Natural killer cell (primary cell): ENCODE measurements around the gene MMP15. TPM values are rescaled to one million over a fixed set of nuclear protein-coding genes. Genes with fewer than 3 reads are reported as not detected.

Experiments used
- ATAC-seq, 3 donors: fragments of 150-1000 bp in 2 of 3; fragments of 200-7000 bp in 1 of 3; cut with Tn5 transposase; 1 replicate in 1 of 3; 2 replicates in 2 of 3; pipeline ENCODE4 v1.10.0; 2021; ENCODE audit warnings: mild to moderate bottlenecking in 2 of 3, moderate library complexity in 2 of 3
- DNase-seq, 2 donors: peaks; one replicate each; pipeline versions ENCODE4 v3.0.0 to v3.0.0-alpha.2; 2013 to 2021; ENCODE audit warnings: mixed read lengths in 1 of 2
- H3K27ac ChIP-seq: one replicate; pipeline ENCODE4 v1.5.1; 2013; ENCODE audit warnings: mild to moderate bottlenecking, low read length
- H3K27me3 ChIP-seq: one replicate; pipeline ENCODE4 v1.6.1; 2013; ENCODE audit warnings: low read length; ENCODE audit not compliant: control insufficient read depth, insufficient read depth
- H3K36me3 ChIP-seq: one replicate; pipeline ENCODE4 v1.6.1; 2013; ENCODE audit warnings: low read length; ENCODE audit not compliant: control insufficient read depth, insufficient read depth
- H3K4me1 ChIP-seq: one replicate; pipeline ENCODE4 v1.6.1; 2013; ENCODE audit warnings: low read length; ENCODE audit not compliant: control insufficient read depth, insufficient read depth
- H3K4me3 ChIP-seq: one replicate; pipeline ENCODE4 v1.5.1; 2013; ENCODE audit warnings: low read length
- H3K9me3 ChIP-seq: one replicate; pipeline ENCODE4 v1.6.1; 2013; ENCODE audit warnings: low read length; ENCODE audit not compliant: control insufficient read depth, insufficient read depth
- H3K27ac Mint-ChIP-seq, 2 donors: one replicate each; pipeline ENCODE4 v1.8.0; 2022; ENCODE audit warnings: mild to moderate bottlenecking in 2 of 2, mixed read lengths in 2 of 2, moderate library complexity in 1 of 2
- H3K27me3 Mint-ChIP-seq, 2 donors: one replicate each; pipeline ENCODE4 v1.8.0; 2022; ENCODE audit warnings: low read depth in 2 of 2, mixed read lengths in 2 of 2
- H3K36me3 Mint-ChIP-seq: one replicate; pipeline ENCODE4 v1.8.0; 2022; ENCODE audit warnings: mixed read lengths
- H3K4me1 Mint-ChIP-seq, 2 donors: one replicate each; pipeline ENCODE4 v1.8.0; 2022; ENCODE audit warnings: mixed read lengths in 2 of 2
- H3K4me3 Mint-ChIP-seq: one replicate; pipeline ENCODE4 v1.8.0; 2022; ENCODE audit warnings: mild to moderate bottlenecking, moderate library complexity, mixed read lengths
- H3K9me3 Mint-ChIP-seq, 2 donors: one replicate each; pipeline ENCODE4 v1.8.0; 2022; ENCODE audit warnings: mixed read lengths in 2 of 2
- CTCF ChIP-seq: fragments of 200-600 bp; IDR thresholded peaks from one replicate; pipeline ENCODE4 v1.8.0; 2022; ENCODE audit warnings: antibody characterized with exemption
- WGBS: methylation state at CpG from one replicate; pipeline ENCODE4 v1.1.7; 2013; ENCODE audit warnings: missing lambda C conversion rate; ENCODE audit not compliant: insufficient coverage; 5-methylcytosine and 5-hydroxymethylcytosine counted together
- intact Hi-C: fragments of 100-400 bp; cut with micrococcal nuclease; formaldehyde crosslinking; loops from one replicate; pipeline ENCODE4 v1.14.2; 2022
- total RNA-seq, 4 donors: library from RNA; stranded (reverse); fragments of 120-200 nt in 1 of 4; gene quantifications; one replicate each; pipeline versions ENCODE4 v1.2.3 to v1.2.4, GENCODE V29; 2013 to 2022

MMP15 gene
- total RNA-seq, 3 donors from 2014 or later (not counting 1 experiment from before 2014, with no cell fraction given), result 0.23 to 0.27 (median 0.24) TPM

GRCh38 chr16:58047557-58048348, 22.2 kb downstream of the MMP15 start:
- Mint-ChIP-seq H3K36me3 (no peaks in the 10 kb centered on the region), H3K27ac (no peak overlapping the region), H3K9me3 (no peaks in the 10 kb centered on the region), H3K4me3 (no peak overlapping the region), H3K4me1 (no peaks in the 10 kb centered on the region), H3K27me3 (peaks cover 0 to 3% of the 10 kb centered on the region in 2 donors)
- Histone ChIP-seq H3K4me3 (no peak overlapping the region), H3K4me1 (no peaks in the 10 kb centered on the region), H3K9me3 (no peaks in the 10 kb centered on the region), H3K36me3 (no peaks in the 10 kb centered on the region), H3K27me3 (no peaks in the 10 kb centered on the region), H3K27ac (no peak overlapping the region)
- DNase-seq (no peak), ATAC-seq (no peak)
- intact Hi-C loops, result no loop called here
- no peak for TF ChIP-seq CTCF
- WGBS, result 86% methylated on average over 17 of the region's 19 CpGs

GRCh38 chr16:58048494-58049231, 23.1 kb downstream of the MMP15 start:
- ATAC-seq (no peak), DNase-seq (no peak)
- Mint-ChIP-seq H3K36me3 (no peaks in the 10 kb centered on the region), H3K4me3 (no peak overlapping the region), H3K9me3 (no peaks in the 10 kb centered on the region), H3K4me1 (no peaks in the 10 kb centered on the region), H3K27me3 (peaks cover 0 to 3% of the 10 kb centered on the region in 2 donors), H3K27ac (no peak overlapping the region)
- no peaks in the 10 kb centered on the region for H3K27me3 ChIP-seq
- no peaks in the 10 kb centered on the region for H3K4me1 ChIP-seq
- no peak for TF ChIP-seq CTCF
- no peaks in the 10 kb centered on the region for H3K36me3 ChIP-seq
- intact Hi-C loops, result no loop called here
- H3K9me3 ChIP-seq, result no peaks in the 10 kb centered on the region
- no peak overlapping the region for H3K27ac ChIP-seq
- no peak overlapping the region for H3K4me3 ChIP-seq
- 94% methylated on average over 13 of the region's 13 CpGs for WGBS

GRCh38 chr16:58049232-58050185, 24.0 kb downstream of the MMP15 start:
- intact Hi-C loops, result no loop called here
- Mint-ChIP-seq H3K9me3 (no peaks in the 10 kb centered on the region), H3K4me3 (no peak overlapping the region), H3K36me3 (no peaks in the 10 kb centered on the region), H3K4me1 (no peaks in the 10 kb centered on the region), H3K27ac (no peak overlapping the region), H3K27me3 (peaks cover 0 to 3% of the 10 kb centered on the region in 2 donors)
- DNase-seq (no peak), ATAC-seq (no peak)
- 86% methylated on average over 17 of the region's 17 CpGs for WGBS
- Histone ChIP-seq H3K4me3 (no peak overlapping the region), H3K27me3 (no peaks in the 10 kb centered on the region), H3K27ac (no peak overlapping the region), H3K4me1 (no peaks in the 10 kb centered on the region), H3K36me3 (no peaks in the 10 kb centered on the region), H3K9me3 (no peaks in the 10 kb centered on the region)
- TF ChIP-seq CTCF, result no peak
